Measurements from ENCODE around the gene TPRX2.
"Not testable (repeated sequence)": the region's sequence is repeated elsewhere in the genome, so short reads cannot be mapped to it uniquely, and the experiment has no call there.

The TPRX2 gene

GRCh38 chr19:47895165-47895782 lies 36.2 kb downstream of the TPRX2 start:
- Histone ChIP-seq H3K9ac (ENCODE audit: low read length) (no peak overlapping the region), H3K9me3 (ENCODE audit: control insufficient read depth, low read length) (peaks cover 11% of the 10 kb centered on the region)
- peak; percentile 1 for DNase-seq (ENCODE audit: low read depth)

GRCh38 chr19:47896019-47896418 lies 37.0 kb downstream of the TPRX2 start:
- Histone ChIP-seq H3K36me3 (ENCODE audit: control insufficient read depth, insufficient read depth, low read length, severe bottlenecking) (no peaks in the 10 kb centered on the region), H3K9me3 (ENCODE audit: control insufficient read depth, low read length) (peaks cover 11% of the 10 kb centered on the region), H3K4me3 (ENCODE audit: low read length) (no peak overlapping the region), H3K4me1 (ENCODE audit: control insufficient read depth, insufficient read depth, low read length) (peaks cover 15% of the 10 kb centered on the region), H3K9ac (ENCODE audit: low read length) (no peak overlapping the region), H3K27me3 (replicated peaks; ENCODE audit: control insufficient read depth, insufficient read depth, low read length) (no peaks in the 10 kb centered on the region)
- no peak for DNase-seq (ENCODE audit: low read depth)

More at GRCh38 chr19:47895165-47895782, 36.2 kb downstream of the TPRX2 start:
- Histone ChIP-seq H3K4me3 (ENCODE audit: low read length) (no peak overlapping the region), H3K4me1 (ENCODE audit: control insufficient read depth, insufficient read depth, low read length) (peaks cover 15% of the 10 kb centered on the region), H3K36me3 (ENCODE audit: control insufficient read depth, insufficient read depth, low read length, severe bottlenecking) (no peaks in the 10 kb centered on the region), H3K27me3 (replicated peaks; ENCODE audit: control insufficient read depth, insufficient read depth, low read length) (no peaks in the 10 kb centered on the region)

GRCh38 chr19:47896773-47897172 lies 37.7 kb downstream of the TPRX2 start:
- Histone ChIP-seq H3K27me3 (replicated peaks; ENCODE audit: control insufficient read depth, insufficient read depth, low read length) (no peaks in the 10 kb centered on the region), H3K9me3 (ENCODE audit: control insufficient read depth, low read length) (peaks cover 11% of the 10 kb centered on the region), H3K4me3 (ENCODE audit: low read length) (no peak overlapping the region), H3K9ac (ENCODE audit: low read length) (no peak overlapping the region), H3K4me1 (ENCODE audit: control insufficient read depth, insufficient read depth, low read length) (peaks cover 13% of the 10 kb centered on the region), H3K36me3 (ENCODE audit: control insufficient read depth, insufficient read depth, low read length, severe bottlenecking) (no peaks in the 10 kb centered on the region)
- DNase-seq (ENCODE audit: low read depth): no peak

- no peaks in the 10 kb centered on the region for H3K36me3 ChIP-seq (ENCODE audit: control insufficient read depth, insufficient read depth, low read length, severe bottlenecking)
- DNase-seq (ENCODE audit: low read depth): no peak
- peaks cover 6% of the 10 kb centered on the region for H3K9me3 ChIP-seq (ENCODE audit: control insufficient read depth, low read length)
- H3K9ac ChIP-seq (ENCODE audit: low read length): no peak overlapping the region
- H3K4me3 ChIP-seq (ENCODE audit: low read length): no peak overlapping the region
- H3K27me3 ChIP-seq (replicated peaks; ENCODE audit: control insufficient read depth, insufficient read depth, low read length): peaks cover 4% of the 10 kb centered on the region
- H3K4me1 ChIP-seq (ENCODE audit: control insufficient read depth, insufficient read depth, low read length): peaks cover 6% of the 10 kb centered on the region
These were observed 38.8 kb downstream of the TPRX2 start for GRCh38 chr19:47897861-47898260.

- Histone ChIP-seq H3K9ac (ENCODE audit: low read length) (no peak overlapping the region), H3K36me3 (ENCODE audit: control insufficient read depth, insufficient read depth, low read length, severe bottlenecking) (no peaks in the 10 kb centered on the region), H3K27me3 (replicated peaks; ENCODE audit: control insufficient read depth, insufficient read depth, low read length) (peaks cover 4% of the 10 kb centered on the region), H3K4me1 (ENCODE audit: control insufficient read depth, insufficient read depth, low read length) (peaks cover 6% of the 10 kb centered on the region), H3K4me3 (ENCODE audit: low read length) (no peak overlapping the region), H3K9me3 (ENCODE audit: control insufficient read depth, low read length) (peaks cover 6% of the 10 kb centered on the region)
- DNase-seq (ENCODE audit: low read depth): no peak
These were observed 40.3 kb downstream of the TPRX2 start for GRCh38 chr19:47899335-47899734.

- no peaks in the 10 kb centered on the region for H3K36me3 ChIP-seq (ENCODE audit: control insufficient read depth, insufficient read depth, low read length, severe bottlenecking)
- no peak overlapping the region for H3K9ac ChIP-seq (ENCODE audit: low read length)
- H3K27me3 ChIP-seq (replicated peaks; ENCODE audit: control insufficient read depth, insufficient read depth, low read length): peaks cover 4% of the 10 kb centered on the region
- DNase-seq (ENCODE audit: low read depth): no peak
- H3K4me3 ChIP-seq (ENCODE audit: low read length): no peak overlapping the region
- no peaks in the 10 kb centered on the region for H3K4me1 ChIP-seq (ENCODE audit: control insufficient read depth, insufficient read depth, low read length)
- H3K9me3 ChIP-seq (ENCODE audit: control insufficient read depth, low read length): peaks cover 1% of the 10 kb centered on the region
These were observed 42.3 kb downstream of the TPRX2 start for GRCh38 chr19:47901370-47901769.

- H3K4me3 ChIP-seq (ENCODE audit: low read length); H3K36me3 ChIP-seq (ENCODE audit: control insufficient read depth, insufficient read depth, low read length, severe bottlenecking); H3K4me1 ChIP-seq (ENCODE audit: control insufficient read depth, insufficient read depth, low read length); DNase-seq (ENCODE audit: low read depth); H3K9me3 ChIP-seq (ENCODE audit: control insufficient read depth, low read length); H3K27me3 ChIP-seq (replicated peaks; ENCODE audit: control insufficient read depth, insufficient read depth, low read length); H3K9ac ChIP-seq (ENCODE audit: low read length): not testable (repeated sequence)
These were observed 50.3 kb downstream of the TPRX2 start for GRCh38 chr19:47909350-47909749.

GRCh38 chr19:47910191-47910590 lies 51.2 kb downstream of the TPRX2 start:
- H3K9me3 ChIP-seq (ENCODE audit: control insufficient read depth, low read length); H3K4me1 ChIP-seq (ENCODE audit: control insufficient read depth, insufficient read depth, low read length); H3K27me3 ChIP-seq (replicated peaks; ENCODE audit: control insufficient read depth, insufficient read depth, low read length); DNase-seq (ENCODE audit: low read depth); H3K36me3 ChIP-seq (ENCODE audit: control insufficient read depth, insufficient read depth, low read length, severe bottlenecking); H3K4me3 ChIP-seq (ENCODE audit: low read length); H3K9ac ChIP-seq (ENCODE audit: low read length): not testable (repeated sequence)
